ENCODE results near the gene DFFB.
A peak's percentile ranks its signal among the peaks of the same experiment; 100 is the strongest.

- TF ChIP-seq ZNF2 (tag by site-specific recombination; IDR thresholded peaks at IDR 0.05) (peak; percentile 48; the same call in 1 of the 2 replicates), ZNF670 (tag by site-specific recombination; IDR thresholded peaks at IDR 0.05; ENCODE audit: low read depth) (no peak), ZNF561 (tag by site-specific recombination; IDR thresholded peaks at IDR 0.05; ENCODE audit: borderline replicate concordance) (0 out of 2 replicates have a peak, but pooled peaks have one; percentile 61), PATZ1 (tag by site-specific recombination; IDR thresholded peaks at IDR 0.05) (no peak), GLIS2 (tag by site-specific recombination; IDR thresholded peaks at IDR 0.05) (peak; percentile 80)
- TF ChIP-seq, protein P1, sequence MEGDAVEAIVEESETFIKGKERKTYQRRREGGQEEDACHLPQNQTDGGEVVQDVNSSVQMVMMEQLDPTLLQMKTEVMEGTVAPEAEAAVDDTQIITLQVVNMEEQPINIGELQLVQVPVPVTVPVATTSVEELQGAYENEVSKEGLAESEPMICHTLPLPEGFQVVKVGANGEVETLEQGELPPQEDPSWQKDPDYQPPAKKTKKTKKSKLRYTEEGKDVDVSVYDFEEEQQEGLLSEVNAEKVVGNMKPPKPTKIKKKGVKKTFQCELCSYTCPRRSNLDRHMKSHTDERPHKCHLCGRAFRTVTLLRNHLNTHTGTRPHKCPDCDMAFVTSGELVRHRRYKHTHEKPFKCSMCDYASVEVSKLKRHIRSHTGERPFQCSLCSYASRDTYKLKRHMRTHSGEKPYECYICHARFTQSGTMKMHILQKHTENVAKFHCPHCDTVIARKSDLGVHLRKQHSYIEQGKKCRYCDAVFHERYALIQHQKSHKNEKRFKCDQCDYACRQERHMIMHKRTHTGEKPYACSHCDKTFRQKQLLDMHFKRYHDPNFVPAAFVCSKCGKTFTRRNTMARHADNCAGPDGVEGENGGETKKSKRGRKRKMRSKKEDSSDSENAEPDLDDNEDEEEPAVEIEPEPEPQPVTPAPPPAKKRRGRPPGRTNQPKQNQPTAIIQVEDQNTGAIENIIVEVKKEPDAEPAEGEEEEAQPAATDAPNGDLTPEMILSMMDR (tag by site-specific recombination; IDR thresholded peaks at IDR 0.05), result peak; percentile 92
These were observed at the start of gene DFFB, which contains the start of gene CEP104 for GRCh38 chr1:3856923-3857790.

Data from HEK293 (cell line).